Upper lobe of left lung (tissue), 4 donors: Measurements from ENCODE around the gene RIPK4.

Source experiments
- EP300 ChIP-seq, 4 donors: sonication (generic); formaldehyde crosslinking; IDR thresholded peaks; one replicate each; pipeline ENCODE4 v1.5.1; 2017; ENCODE audit warnings: antibody characterized with exemption in 4 of 4, control low read depth in 2 of 4
- POLR2A ChIP-seq, 4 donors: fragments of 450-650 bp; IDR thresholded peaks; one replicate each; pipeline ENCODE4 v1.5.1; 2016 to 2017; ENCODE audit warnings: antibody characterized with exemption in 4 of 4, mild to moderate bottlenecking in 2 of 4
- POLR2AphosphoS5 ChIP-seq, 2 donors: sonication (generic); formaldehyde crosslinking; IDR thresholded peaks; one replicate each; pipeline ENCODE4 v1.5.1; 2017; ENCODE audit warnings: antibody characterized with exemption in 2 of 2
- TF ChIP-seq, protein P1 (sequence below), 6 experiments: fragments of 450-650 bp in 4 of 6; fragments of 200-600 bp in 2 of 6; sonication (generic) in 2 of 6; IDR thresholded peaks; one replicate each; pipeline ENCODE4 v1.5.1; 2016 to 2019; ENCODE audit warnings: antibody characterized with exemption in 6 of 6

GRCh38 chr21:41795726-41796125, 28.9 kb upstream of the RIPK4 start:
- TF ChIP-seq POLR2A (IDR thresholded peaks at IDR 0.05) (no peak), EP300 (IDR thresholded peaks at IDR 0.05) (no peak), POLR2AphosphoS5 (IDR thresholded peaks at IDR 0.05) (no peak)
- TF ChIP-seq, protein P1, sequence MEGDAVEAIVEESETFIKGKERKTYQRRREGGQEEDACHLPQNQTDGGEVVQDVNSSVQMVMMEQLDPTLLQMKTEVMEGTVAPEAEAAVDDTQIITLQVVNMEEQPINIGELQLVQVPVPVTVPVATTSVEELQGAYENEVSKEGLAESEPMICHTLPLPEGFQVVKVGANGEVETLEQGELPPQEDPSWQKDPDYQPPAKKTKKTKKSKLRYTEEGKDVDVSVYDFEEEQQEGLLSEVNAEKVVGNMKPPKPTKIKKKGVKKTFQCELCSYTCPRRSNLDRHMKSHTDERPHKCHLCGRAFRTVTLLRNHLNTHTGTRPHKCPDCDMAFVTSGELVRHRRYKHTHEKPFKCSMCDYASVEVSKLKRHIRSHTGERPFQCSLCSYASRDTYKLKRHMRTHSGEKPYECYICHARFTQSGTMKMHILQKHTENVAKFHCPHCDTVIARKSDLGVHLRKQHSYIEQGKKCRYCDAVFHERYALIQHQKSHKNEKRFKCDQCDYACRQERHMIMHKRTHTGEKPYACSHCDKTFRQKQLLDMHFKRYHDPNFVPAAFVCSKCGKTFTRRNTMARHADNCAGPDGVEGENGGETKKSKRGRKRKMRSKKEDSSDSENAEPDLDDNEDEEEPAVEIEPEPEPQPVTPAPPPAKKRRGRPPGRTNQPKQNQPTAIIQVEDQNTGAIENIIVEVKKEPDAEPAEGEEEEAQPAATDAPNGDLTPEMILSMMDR (IDR thresholded peaks at IDR 0.05) = no peak
